BE2C (cell line): ENCODE data around the gene GTPBP4.

Experiments
- DNase-seq: peaks from one replicate; pipeline ENCODE4 v3.0.0-alpha.2; 2020
- H3K27me3 ChIP-seq: fragments of 250-450 bp; sonication (Bioruptor Pico); 2 replicates; pipeline ENCODE4 v1.5.1; 2020; ENCODE audit warnings: mild to moderate bottlenecking
- H3K36me3 ChIP-seq: fragments of 250-450 bp; sonication (Bioruptor Pico); 2 replicates; pipeline ENCODE4 v1.5.1; 2020; ENCODE audit warnings: mild to moderate bottlenecking
- H3K4me1 ChIP-seq: fragments of 250-450 bp; sonication (Bioruptor Pico); 2 replicates; pipeline ENCODE4 v1.5.1; 2020
- H3K4me3 ChIP-seq: 2 replicates; pipeline ENCODE4 v1.5.1; 2011; ENCODE audit warnings: low read depth, low read length
- H3K9me3 ChIP-seq: fragments of 250-450 bp; sonication (Bioruptor Pico); 2 replicates; pipeline ENCODE4 v1.5.1; 2020
- TF ChIP-seq, protein P1 (sequence below): IDR thresholded peaks from 2 replicates; pipeline ENCODE4 v1.5.1; 2012; ENCODE audit warnings: mild to moderate bottlenecking, low read depth, low read length

The GTPBP4 gene

GRCh38 chr10:955127-955819 lies 33.0 kb upstream of the GTPBP4 start:
- Histone ChIP-seq H3K4me3 (no peak overlapping the region), H3K4me1 (no peaks in the 10 kb centered on the region), H3K36me3 (no peaks in the 10 kb centered on the region), H3K27me3 (no peaks in the 10 kb centered on the region), H3K9me3 (no peaks in the 10 kb centered on the region)
- TF ChIP-seq, protein P1, sequence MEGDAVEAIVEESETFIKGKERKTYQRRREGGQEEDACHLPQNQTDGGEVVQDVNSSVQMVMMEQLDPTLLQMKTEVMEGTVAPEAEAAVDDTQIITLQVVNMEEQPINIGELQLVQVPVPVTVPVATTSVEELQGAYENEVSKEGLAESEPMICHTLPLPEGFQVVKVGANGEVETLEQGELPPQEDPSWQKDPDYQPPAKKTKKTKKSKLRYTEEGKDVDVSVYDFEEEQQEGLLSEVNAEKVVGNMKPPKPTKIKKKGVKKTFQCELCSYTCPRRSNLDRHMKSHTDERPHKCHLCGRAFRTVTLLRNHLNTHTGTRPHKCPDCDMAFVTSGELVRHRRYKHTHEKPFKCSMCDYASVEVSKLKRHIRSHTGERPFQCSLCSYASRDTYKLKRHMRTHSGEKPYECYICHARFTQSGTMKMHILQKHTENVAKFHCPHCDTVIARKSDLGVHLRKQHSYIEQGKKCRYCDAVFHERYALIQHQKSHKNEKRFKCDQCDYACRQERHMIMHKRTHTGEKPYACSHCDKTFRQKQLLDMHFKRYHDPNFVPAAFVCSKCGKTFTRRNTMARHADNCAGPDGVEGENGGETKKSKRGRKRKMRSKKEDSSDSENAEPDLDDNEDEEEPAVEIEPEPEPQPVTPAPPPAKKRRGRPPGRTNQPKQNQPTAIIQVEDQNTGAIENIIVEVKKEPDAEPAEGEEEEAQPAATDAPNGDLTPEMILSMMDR: no peak
- DNase-seq: no peak

DNA sequence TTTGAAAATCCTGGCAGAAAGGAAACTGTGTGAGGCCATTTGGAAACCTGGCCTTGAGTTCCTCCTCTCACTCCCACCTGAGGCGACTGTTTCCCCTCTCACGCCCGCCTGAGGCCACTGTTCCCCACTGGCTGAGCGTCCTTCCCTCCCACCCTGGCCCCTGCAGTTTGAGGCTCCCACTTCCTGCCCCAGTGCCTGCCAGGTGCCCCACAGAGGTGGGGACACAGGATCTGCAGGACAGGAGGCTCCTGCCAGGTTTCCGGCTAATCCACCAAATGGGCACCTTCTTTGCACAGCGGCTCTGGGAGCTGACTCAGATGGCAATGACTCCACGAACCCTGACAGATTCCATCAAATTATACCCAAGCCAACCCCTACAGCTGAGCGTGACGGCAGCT lies 32.4 kb upstream of the GTPBP4 start:
- DNase-seq: no peak
- Histone ChIP-seq H3K9me3 (no peaks in the 10 kb centered on the region), H3K4me3 (no peak overlapping the region), H3K27me3 (no peaks in the 10 kb centered on the region), H3K4me1 (no peaks in the 10 kb centered on the region), H3K36me3 (no peaks in the 10 kb centered on the region)
- TF ChIP-seq, protein P1: no peak

- Histone ChIP-seq H3K9me3 (no peaks in the 10 kb centered on the region), H3K27me3 (no peaks in the 10 kb centered on the region), H3K4me1 (no peaks in the 10 kb centered on the region), H3K4me3 (no peak overlapping the region), H3K36me3 (no peaks in the 10 kb centered on the region)
- TF ChIP-seq, protein P1: no peak
- no peak for DNase-seq
These were observed 30.1 kb upstream of the GTPBP4 start for GRCh38 chr10:958106-958505.

GRCh38 chr10:958856-959255 lies 29.4 kb upstream of the GTPBP4 start:
- H3K27me3 ChIP-seq: no peaks in the 10 kb centered on the region
- H3K36me3 ChIP-seq: no peaks in the 10 kb centered on the region

GRCh38 chr10:962342-962741 lies 25.9 kb upstream of the GTPBP4 start:
- Histone ChIP-seq H3K9me3 (no peaks in the 10 kb centered on the region), H3K4me3 (no peak overlapping the region), H3K36me3 (no peaks in the 10 kb centered on the region), H3K4me1 (no peaks in the 10 kb centered on the region), H3K27me3 (no peaks in the 10 kb centered on the region)
- DNase-seq: no peak
- TF ChIP-seq, protein P1: no peak

More at GRCh38 chr10:958856-959255, 29.4 kb upstream of the GTPBP4 start:
- DNase-seq: no peak
- Histone ChIP-seq H3K9me3 (no peaks in the 10 kb centered on the region), H3K4me3 (no peak overlapping the region), H3K4me1 (no peaks in the 10 kb centered on the region)
- TF ChIP-seq, protein P1: no peak

DNA sequence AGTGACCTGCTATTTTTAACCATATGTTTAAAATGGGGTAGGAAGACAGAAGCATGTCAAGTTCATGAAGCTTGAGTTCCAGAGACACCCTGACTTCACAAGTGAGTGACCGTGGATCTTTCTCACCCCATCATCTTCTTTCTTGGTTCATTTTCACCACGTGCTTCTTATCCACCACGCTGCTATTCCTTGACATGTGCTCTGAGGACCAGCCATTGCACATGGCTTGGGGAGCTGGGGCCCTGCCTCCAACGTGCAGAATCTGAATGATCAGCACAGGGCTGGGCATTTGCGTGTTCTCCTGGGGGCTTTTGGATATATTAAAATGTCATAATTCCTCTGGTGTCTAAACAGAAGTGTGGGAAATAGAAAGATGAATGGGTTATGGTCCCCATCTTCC lies 25.0 kb upstream of the GTPBP4 start:
- Histone ChIP-seq H3K4me1 (no peaks in the 10 kb centered on the region), H3K9me3 (no peaks in the 10 kb centered on the region), H3K36me3 (no peaks in the 10 kb centered on the region), H3K4me3 (no peak overlapping the region), H3K27me3 (no peaks in the 10 kb centered on the region)
- TF ChIP-seq, protein P1: no peak
- DNase-seq: no peak
